ENCODE data around the gene PRR23E.

The PRR23E gene

DNA sequence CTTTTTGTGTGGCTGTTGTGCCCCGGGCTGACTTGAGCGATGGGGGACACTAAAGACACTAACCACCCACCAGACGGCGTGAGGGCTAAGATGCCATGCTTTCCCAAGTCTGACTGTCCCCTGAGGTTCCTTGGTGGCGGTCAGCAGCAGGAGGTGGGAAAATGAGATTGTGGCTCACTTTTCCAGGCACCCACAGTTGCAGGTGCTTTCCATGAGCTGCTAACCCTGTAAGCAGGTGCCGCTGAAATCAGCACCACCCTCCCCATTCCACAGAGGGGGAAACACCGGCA lies 17.7 kb downstream of the PRR23E start:
- no peak for DNase-seq

DNA sequence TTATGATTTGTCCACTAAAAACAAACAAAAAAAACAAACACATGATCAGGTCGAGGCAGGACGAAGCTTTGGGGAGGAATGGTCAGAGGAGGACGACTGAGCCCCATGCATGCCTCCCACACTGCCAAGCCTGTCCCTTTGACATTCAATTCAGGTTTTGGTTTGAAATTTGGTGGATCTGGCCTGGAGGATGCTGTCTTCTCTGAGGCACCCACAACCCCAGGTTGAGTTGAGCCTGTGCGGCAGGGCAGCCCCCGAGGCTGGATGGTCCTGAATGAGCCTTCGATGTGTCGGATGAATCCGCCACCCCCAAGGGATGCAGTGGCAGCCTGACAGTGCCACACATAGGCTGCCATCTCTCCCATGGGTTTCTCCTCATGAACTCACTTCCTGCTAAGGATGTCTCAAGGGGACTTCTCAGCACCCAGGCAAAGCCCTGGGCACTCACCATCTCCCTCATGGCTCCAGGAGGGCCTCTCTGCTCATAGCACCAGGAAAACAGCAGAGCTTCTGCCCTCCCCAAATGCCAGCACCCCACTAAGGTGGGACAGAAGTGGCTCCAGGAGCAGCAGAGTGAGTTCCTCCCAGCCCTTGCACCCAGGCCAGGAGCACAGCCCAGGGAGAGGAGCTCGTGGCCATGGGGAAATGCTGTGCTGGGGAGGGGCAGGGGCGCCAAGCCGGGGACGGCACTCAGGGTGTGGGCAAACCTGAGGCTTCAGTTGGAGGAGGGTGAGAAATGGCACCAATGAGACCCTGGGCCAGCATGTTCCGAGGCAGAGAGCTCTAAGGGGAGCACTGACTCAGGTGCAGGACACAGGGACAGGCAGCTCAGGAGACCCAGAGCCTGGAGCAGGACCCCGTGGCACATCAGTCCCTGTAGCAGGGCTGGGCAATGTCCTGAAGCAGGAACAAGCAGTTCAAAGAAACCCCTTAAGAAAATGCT lies 18.5 kb downstream of the PRR23E start:
- DNase-seq, result no peak

- no peak for DNase-seq
These were observed 19.3 kb downstream of the PRR23E start for GRCh38 chr3:127212231-127212630.

DNA sequence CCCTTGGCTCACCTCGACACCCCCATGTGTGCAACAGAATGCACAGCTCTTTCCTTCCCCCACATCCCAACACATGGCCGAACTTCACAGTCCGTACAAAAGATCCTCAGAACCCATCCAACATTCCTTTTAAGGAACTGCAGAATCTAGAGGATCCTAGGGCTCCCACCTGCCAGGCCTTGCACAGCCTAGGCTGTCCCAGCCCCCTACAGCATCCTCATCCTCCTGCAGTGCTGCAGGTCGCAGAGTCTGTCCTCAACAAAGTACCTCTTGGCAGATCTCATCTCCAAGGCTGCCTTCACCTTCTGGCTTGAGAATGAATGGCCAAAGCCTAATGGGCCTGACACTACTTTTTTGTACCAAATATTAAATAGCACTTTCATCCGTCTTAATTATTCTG lies 19.8 kb downstream of the PRR23E start:
- no peak for DNase-seq

DNA sequence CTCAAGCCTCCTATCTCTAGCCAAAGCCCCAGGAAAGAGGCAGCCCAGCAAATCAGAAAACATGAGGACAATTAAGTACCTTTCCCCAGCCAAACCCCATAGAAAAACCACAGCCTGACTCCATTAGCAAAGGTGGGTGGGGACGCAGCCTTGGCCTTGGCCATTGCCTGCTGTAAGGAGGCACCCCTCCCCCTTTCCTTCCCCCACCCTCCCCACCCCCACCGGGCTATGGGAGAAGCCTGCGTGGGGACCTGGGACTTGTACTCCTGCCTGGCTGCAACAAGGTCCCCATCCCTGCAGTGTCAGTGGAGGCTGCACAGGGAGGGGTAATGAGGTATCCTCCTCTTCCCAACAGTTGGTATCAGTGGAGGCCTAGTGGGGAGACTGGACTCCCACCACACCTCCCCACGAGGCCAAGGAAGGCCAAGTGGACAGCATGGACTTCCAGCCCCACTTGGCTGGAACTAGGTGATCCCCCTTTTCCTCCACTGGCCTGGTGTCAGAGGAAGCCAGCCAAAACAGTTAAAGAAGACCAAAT lies 20.5 kb downstream of the PRR23E start:
- DNase-seq, result no peak

- no peak for DNase-seq
These were observed 22.0 kb downstream of the PRR23E start for GRCh38 chr3:127214975-127215374.

DNA sequence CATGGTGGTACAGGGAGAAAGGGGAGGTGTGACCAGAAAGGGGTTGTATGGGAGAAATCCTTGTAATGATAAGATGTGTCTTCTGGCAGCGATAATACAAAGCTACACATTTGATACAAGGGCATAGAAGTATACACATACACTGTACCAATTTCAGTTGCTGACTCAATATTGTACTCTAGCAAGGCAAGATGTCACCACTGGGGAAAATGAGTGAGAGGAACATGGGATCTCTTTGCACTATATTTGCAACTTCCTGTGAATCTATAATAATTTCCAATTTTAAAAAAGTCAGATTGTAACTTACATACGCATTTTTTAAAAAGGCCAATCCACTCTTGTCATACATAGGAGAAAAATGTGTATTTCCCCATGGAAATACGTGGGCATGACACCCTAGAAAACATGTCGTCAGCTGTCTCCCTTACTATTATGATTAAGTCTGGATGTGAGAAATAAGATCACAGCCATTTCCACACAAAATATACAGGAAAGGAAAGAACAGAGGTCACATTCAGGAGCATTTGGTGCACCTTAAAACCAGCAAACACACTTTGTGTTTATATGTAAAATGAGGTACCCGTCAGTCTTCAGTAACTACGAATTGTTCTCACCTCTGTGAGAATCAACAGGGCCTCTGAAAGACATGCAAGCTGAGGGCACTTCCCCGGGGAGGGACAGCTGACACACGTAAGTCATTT lies 22.9 kb downstream of the PRR23E start:
- DNase-seq, result no peak

DNA sequence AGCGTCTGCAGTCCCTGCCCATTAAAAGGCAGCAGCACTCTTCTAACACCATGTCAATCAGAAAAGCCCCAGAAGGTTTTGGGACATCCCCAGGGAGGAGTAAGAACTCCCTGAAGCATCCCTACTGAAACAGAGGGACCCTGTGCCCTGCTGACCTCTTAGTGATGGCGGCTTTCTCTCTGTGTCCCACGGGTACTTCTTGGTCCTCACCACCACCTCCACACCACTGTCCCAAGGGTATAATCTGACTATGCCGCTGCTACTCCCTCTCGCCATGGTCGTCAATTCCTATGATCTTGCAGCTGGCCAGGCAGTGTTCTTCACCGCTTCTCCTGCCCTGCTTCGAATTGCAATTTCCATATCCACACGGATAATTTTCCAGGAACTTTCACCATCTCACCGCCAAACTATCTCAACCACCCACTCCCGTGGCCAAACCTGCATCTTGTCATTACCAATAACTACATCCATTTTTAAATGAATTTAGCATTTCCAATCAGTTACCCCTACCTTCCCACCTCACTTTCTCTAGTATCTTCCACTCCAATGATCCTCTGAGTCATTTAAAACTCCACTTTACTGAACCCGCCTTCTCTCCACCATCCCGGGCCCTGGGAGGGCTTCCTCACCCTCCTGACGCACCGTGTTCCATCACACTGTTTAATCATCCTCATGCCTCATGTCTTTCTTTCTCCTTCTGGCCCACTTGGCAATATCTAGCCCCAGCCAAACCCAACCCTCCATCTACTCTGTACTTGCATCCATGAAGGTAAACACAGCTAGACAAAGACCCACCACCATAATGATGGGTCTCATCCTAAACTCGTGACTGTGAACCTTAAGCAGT lies 23.7 kb downstream of the PRR23E start:
- no peak for DNase-seq

DNA sequence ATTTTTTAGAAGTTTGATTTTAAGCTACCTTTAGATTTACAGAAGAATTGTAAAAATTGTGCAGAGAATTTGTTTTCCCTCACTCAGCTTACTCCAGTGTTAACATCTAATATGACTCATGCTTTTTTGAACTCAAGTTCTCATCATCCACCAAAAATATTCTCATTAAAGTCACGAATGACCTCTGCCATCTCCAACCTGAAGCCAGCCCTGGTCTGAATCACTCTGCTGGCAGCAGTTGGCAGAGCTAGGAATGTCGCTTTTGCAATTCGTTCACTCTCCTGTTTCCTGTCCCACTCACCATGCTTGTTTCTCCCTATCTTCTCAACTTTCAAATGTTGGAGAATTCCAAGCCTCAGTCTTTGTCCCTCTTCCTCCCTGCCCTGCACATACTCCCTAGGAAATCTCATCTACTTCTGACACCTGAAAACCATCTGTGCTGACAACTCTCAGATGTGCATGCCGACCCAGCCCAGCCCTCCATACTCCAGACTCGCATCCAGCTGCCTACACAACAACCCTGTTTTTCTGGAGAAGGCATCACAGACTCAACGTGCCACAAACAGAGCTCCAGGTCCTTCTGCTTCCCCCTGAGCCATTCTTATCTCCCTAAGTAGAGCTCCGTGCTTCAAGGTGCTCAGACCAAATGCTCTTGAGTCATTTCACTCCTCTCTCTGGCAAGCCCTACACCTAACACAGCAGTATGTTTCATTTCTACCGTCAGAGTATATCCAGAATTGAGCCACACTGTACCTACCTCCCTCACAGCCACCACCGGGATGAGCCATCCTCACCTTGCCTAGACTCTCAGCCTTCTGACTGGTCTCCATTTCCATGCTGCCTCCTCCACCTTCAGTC lies 24.9 kb downstream of the PRR23E start:
- DNase-seq, result no peak

GRCh38 chr3:127218454-127218922 lies 25.6 kb downstream of the PRR23E start:
- no peak for DNase-seq

- DNase-seq, result no peak
These were observed 27.6 kb downstream of the PRR23E start for GRCh38 chr3:127220497-127220896.

- DNase-seq, result no peak
These were observed 28.1 kb downstream of the PRR23E start for GRCh38 chr3:127221037-127221436.

- no peak for DNase-seq
These were observed 28.6 kb downstream of the PRR23E start for GRCh38 chr3:127221446-127222035.

DNA sequence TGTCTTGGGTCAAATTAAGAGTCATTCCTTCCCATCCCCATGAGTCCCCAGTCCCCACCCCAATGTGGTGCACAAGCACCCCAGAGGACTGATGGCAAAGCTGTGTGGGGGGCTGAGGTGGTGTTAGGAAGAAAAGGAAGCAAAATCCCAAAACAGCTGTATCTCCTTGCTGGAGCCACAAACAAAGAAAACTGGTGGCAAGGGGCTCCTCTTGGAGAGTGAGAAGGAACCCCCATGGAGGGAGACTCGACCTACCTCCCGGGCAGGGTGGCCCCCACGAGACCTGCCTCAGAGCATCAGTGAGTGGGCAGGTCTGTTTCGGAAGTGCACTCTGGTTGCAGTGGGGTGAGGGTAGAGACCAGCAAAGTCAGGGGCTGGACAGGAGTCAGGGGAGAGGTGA lies 29.2 kb downstream of the PRR23E start:
- no peak for DNase-seq

DNA sequence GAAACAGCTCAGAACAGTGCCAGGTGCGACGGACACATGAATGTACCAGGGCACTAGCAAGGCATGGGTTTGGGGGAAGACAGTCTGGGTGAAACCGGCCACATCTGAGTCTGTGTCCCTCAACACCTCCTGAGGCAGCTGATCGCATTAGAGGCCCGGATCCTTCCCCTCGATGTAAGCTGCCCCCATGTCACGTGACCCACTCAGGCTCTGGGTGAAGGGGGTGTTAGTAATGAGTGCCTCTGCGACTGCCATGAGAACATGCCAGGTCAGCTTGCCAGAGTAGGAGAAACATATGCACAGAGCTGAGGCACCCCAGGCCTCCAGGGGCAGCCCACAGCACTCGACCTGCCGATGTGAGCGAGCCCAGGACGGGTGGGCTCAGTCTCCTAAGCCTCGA lies 29.7 kb downstream of the PRR23E start:
- no peak for DNase-seq

DNA sequence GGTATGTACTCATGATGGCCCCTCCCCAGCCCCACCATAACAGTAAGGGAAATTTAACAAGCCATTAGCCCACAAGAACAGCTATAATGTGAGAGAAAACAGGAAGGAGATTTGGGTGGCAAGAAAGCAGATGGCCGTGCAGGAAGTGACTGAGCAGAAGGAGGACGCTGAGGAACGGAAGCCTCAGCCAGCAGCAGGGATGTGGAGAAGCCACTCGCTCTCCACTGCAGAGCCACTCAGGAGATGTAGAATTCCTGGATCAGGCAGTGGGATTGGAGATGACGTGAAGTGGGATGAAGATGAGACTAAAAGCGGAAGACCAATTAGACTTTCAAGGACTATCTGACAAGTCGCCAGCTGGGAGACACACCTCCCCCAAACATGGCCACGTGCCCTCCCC lies 31.2 kb downstream of the PRR23E start:
- no peak for DNase-seq

- no peak for DNase-seq
These were observed 33.5 kb downstream of the PRR23E start for GRCh38 chr3:127226457-127226856.

GRCh38 chr3:127226946-127227842 lies 34.3 kb downstream of the PRR23E start:
- DNase-seq, result peak; percentile 11

DNA sequence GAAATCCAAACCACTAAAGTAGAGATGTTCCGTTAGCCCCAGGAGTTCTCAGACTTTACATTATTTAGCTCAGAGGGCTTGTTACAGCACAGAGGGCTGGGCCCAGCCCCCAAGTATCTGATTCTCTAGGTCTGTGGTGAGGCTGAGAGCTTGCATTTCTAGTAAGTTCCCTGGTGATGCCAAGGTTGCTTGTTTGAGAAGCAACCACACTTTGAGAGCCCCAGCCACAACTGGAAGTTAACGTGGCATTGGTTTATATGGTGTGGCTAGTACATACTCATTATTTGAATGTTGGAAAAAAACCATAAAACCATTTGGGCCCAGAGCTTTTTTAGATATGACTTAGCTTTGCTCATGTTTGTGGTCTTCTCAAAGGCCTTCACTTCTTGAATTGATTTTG lies 35.9 kb downstream of the PRR23E start:
- DNase-seq, result no peak

DNA sequence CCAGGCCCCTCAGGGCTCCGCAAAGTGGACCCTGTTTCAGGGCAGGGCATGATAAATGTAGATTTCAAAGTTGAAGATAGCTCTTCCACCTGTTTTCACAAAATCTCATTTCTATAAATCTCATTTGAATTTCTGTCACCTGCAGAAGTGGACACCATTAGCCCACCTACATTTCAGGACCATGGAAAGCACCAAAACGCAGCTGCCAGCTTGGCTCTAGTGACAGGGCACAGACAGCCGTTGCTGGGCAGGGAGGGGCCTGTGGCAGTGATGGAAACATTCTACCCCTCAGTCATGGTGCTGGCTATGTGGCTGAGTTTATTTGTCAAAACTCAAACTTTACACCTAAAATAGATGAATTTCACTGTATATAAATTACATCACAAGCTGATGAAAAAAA lies 40.4 kb downstream of the PRR23E start:
- no peak for DNase-seq

- DNase-seq, result no peak
These were observed 41.8 kb downstream of the PRR23E start for GRCh38 chr3:127234778-127235177.
